Measurements from ENCODE around the gene ARMC9. TPM values are rescaled to one million over a fixed set of nuclear protein-coding genes. Genes with fewer than 3 reads are reported as not detected.

Gene ARMC9
- total and polyA plus RNA-seq, 7 donors = 1.4 to 18.4 (median 2.2) TPM

GRCh38 chr2:231296401-231296974, 98.1 kb downstream of the ARMC9 start:
- no peak for TF ChIP-seq CTCF (IDR thresholded peaks at IDR 0.05)
- H3K4me3 ChIP-seq = no peak overlapping the region
- 94 to 98% (median 95%) methylated on average over 13 of the region's 13 CpGs for WGBS, 3 donors
- H3K9me3 ChIP-seq = no peaks in the 10 kb centered on the region
- no peaks in the 10 kb centered on the region for H3K4me1 ChIP-seq
- ATAC-seq (no peak), DNase-seq (no peak)
- no peak overlapping the region for H3K27ac ChIP-seq
- H3K36me3 ChIP-seq (ENCODE audit: insufficient read depth in 1 of 2, low read depth in 1 of 2) = no peaks in the 10 kb centered on the region
- intact Hi-C loops (cut with DNase I) = loop anchor here (5.0 kb wide), 1 partner anchor 116 kb away; no protein-coding TSS in a partner anchor
- H3K27me3 ChIP-seq (ENCODE audit: insufficient read depth in 3 of 3, low read length in 2 of 3) = no peaks in the 10 kb centered on the region

GRCh38 chr2:231297108-231297908, 98.9 kb downstream of the ARMC9 start:
- no peaks in the 10 kb centered on the region for H3K9me3 ChIP-seq
- H3K27ac ChIP-seq = no peak overlapping the region
- no peaks in the 10 kb centered on the region for H3K4me1 ChIP-seq
- WGBS, 3 donors = 60 to 65% (median 62%) methylated on average over 12 of the region's 12 CpGs
- peak; percentile 49 for TF ChIP-seq CTCF (IDR thresholded peaks at IDR 0.05)
- ATAC-seq (peak; percentile 45 to 69 (median 50)), DNase-seq (peak; percentile 34 to 64)
- intact Hi-C loops (cut with DNase I) = loop anchor here (5.0 kb wide), 1 partner anchor 115 kb away; no protein-coding TSS in a partner anchor
- no peaks in the 10 kb centered on the region for H3K27me3 ChIP-seq (ENCODE audit: insufficient read depth in 3 of 3, low read length in 2 of 3)
- H3K36me3 ChIP-seq (ENCODE audit: insufficient read depth in 1 of 2, low read depth in 1 of 2) = no peaks in the 10 kb centered on the region
- H3K4me3 ChIP-seq = no peak overlapping the region

GRCh38 chr2:231298091-231298490, 99.7 kb downstream of the ARMC9 start:
- no peaks in the 10 kb centered on the region for H3K4me1 ChIP-seq
- no peak overlapping the region for H3K27ac ChIP-seq
- 93 to 96% (median 95%) methylated on average over 8 of the region's 8 CpGs for WGBS, 3 donors
- no peak for ATAC-seq
- no peak for TF ChIP-seq CTCF (IDR thresholded peaks at IDR 0.05)
- H3K36me3 ChIP-seq (ENCODE audit: insufficient read depth in 1 of 2, low read depth in 1 of 2) = no peaks in the 10 kb centered on the region
- H3K27me3 ChIP-seq (ENCODE audit: insufficient read depth in 3 of 3, low read length in 2 of 3) = no peaks in the 10 kb centered on the region
- no peak overlapping the region for H3K4me3 ChIP-seq
- H3K9me3 ChIP-seq = no peaks in the 10 kb centered on the region
- intact Hi-C loops (cut with DNase I) = loop anchor here (5.0 kb wide), 1 partner anchor 114 kb away; no protein-coding TSS in a partner anchor
- DNase-seq = no peak

GRCh38 chr2:231299267-231299666, 100.8 kb downstream of the ARMC9 start:
- Histone ChIP-seq H3K4me1 (no peaks in the 10 kb centered on the region), H3K36me3 (ENCODE audit: insufficient read depth in 1 of 2, low read depth in 1 of 2) (no peaks in the 10 kb centered on the region), H3K27ac (no peak overlapping the region), H3K27me3 (ENCODE audit: insufficient read depth in 3 of 3, low read length in 2 of 3) (no peaks in the 10 kb centered on the region), H3K9me3 (no peaks in the 10 kb centered on the region), H3K4me3 (no peak overlapping the region)
- 86 to 89% (median 87%) methylated on average over 7 of the region's 7 CpGs for WGBS, 3 donors
- ATAC-seq (no peak), DNase-seq (no peak)
- TF ChIP-seq CTCF (IDR thresholded peaks at IDR 0.05) = no peak
- intact Hi-C loops (cut with DNase I) = loop anchor here (5.0 kb wide), 1 partner anchor 113 kb away; no protein-coding TSS in a partner anchor

Measured in psoas muscle (tissue), 8 donors.